GM12878 (cell line): ENCODE data around the gene EDNRB. TPM values are rescaled to one million over a fixed set of nuclear protein-coding genes. Genes with fewer than 3 reads are reported as not detected.

Source experiments
- ATAC-seq: fragments of 200-7000 bp; cut with Tn5 transposase; 3 replicates; pipeline ENCODE4 v1.9.1; 2020; ENCODE audit warnings: mild to moderate bottlenecking, moderate library complexity
- BruUV-seq: library from RNA; stranded (reverse); fragments of 400-500 nt; replicated peaks from 2 replicates; lab custom pipeline; 2021; lab: Mats Ljungman, UMichigan
- CTCF ChIA-PET: fragments of 300-600 bp; sonication (Branson Sonifier 250); formaldehyde crosslinking; extraction: SDS; loops from one replicate; lab custom pipeline; 2021; ENCODE audit warnings: inconsistent platforms; lab: Yijun Ruan, JAX
- POLR2A ChIA-PET: fragments of 350-600 bp; formaldehyde crosslinking; extraction: SDS; loops from one replicate; lab custom pipeline; 2021; ENCODE audit warnings: inconsistent platforms; lab: Charles Lee
- RAD21 ChIA-PET: fragments of 300-600 bp; sonication (Branson Sonifier 250); formaldehyde crosslinking; loops from one replicate; lab custom pipeline; 2023; ENCODE audit warnings: antibody characterized with exemption; ENCODE audit not compliant: unreplicated experiment; lab: Charles Lee
- SMC1A ChIA-PET: fragments of 300-600 bp; sonication (Branson Sonifier 250); formaldehyde crosslinking; loops from one replicate; lab custom pipeline; 2023; ENCODE audit not compliant: unreplicated experiment, uncharacterized antibody; lab: Charles Lee
- DNase-seq: peaks from one replicate; pipeline ENCODE4 v3.0.0-alpha.2; 2011; ENCODE audit warnings: low read depth, low spot score
- FAIRE-seq: peaks from 3 replicates; lab custom pipeline; 2011; peaks lifted over from hg19 to GRCh38; lab: Jason Lieb, UNC
- H2AFZ ChIP-seq: 2 replicates; pipeline ENCODE4 v1.6.0; 2011; ENCODE audit warnings: low read depth, low read length, control low read depth; ENCODE audit not compliant: control insufficient read depth
- H3K27ac ChIP-seq: 2 replicates; pipeline ENCODE4 v1.5.1; 2011; ENCODE audit warnings: control low read depth; ENCODE audit not compliant: control insufficient read depth, insufficient read depth
- H3K27me3 ChIP-seq, 2 experiments: replicated peaks in 1 of 2; 2 replicates each; pipeline versions ENCODE4 v1.6.0 to v1.6.1; 2011; ENCODE audit warnings: low read length in 1 of 2; ENCODE audit not compliant: control insufficient read depth in 2 of 2, insufficient read depth in 2 of 2
- H3K36me3 ChIP-seq, 2 experiments: 2 replicates each; pipeline ENCODE4 v1.5.1; 2011; ENCODE audit warnings: low read length in 1 of 2; ENCODE audit not compliant: control insufficient read depth in 2 of 2, insufficient read depth in 2 of 2
- H3K4me1 ChIP-seq: 2 replicates; pipeline ENCODE4 v1.6.1; 2011; ENCODE audit warnings: mild to moderate bottlenecking, low read length, moderate library complexity, mixed read lengths; ENCODE audit not compliant: control insufficient read depth, insufficient read depth
- H3K4me2 ChIP-seq: 2 replicates; pipeline ENCODE4 v1.6.0; 2011; ENCODE audit warnings: control low read depth; ENCODE audit not compliant: control insufficient read depth, insufficient read depth
- H3K4me3 ChIP-seq: fragments of 200-600 bp; sonication (generic); 2 replicates; pipeline ENCODE4 v1.5.1; 2016
- H3K79me2 ChIP-seq: 2 replicates; pipeline ENCODE4 v1.6.0; 2011; ENCODE audit warnings: low read length; ENCODE audit not compliant: control insufficient read depth, insufficient read depth
- H3K9ac ChIP-seq: 2 replicates; pipeline ENCODE4 v1.8.0; 2011; ENCODE audit warnings: low read length, control low read depth, mixed read lengths; ENCODE audit not compliant: control insufficient read depth, insufficient read depth
- H3K9me3 ChIP-seq: replicated peaks from 3 replicates; pipeline ENCODE4 v1.5.1; 2011; ENCODE audit warnings: mild to moderate bottlenecking, low read length; ENCODE audit not compliant: control insufficient read depth, insufficient read depth
- H4K20me1 ChIP-seq: 2 replicates; pipeline ENCODE4 v1.6.0; 2011; ENCODE audit not compliant: control insufficient read depth, insufficient read depth
- CHD2 ChIP-seq: IDR thresholded peaks from 2 replicates; pipeline ENCODE4 v1.6.1; 2011; ENCODE audit warnings: low read depth, low read length, improper control_type of control experiment, borderline replicate concordance
- EED ChIP-seq: sonication (generic); IDR thresholded peaks from 2 replicates; pipeline ENCODE4 v1.6.1; 2016; ENCODE audit warnings: antibody characterized with exemption, low read depth
- EGR1 ChIP-seq, 2 experiments: IDR thresholded peaks; 1 replicate in 1 of 2; 2 replicates in 1 of 2; pipeline ENCODE4 v1.6.1; 2011 to 2012; ENCODE audit warnings: low read depth in 2 of 2, low read length in 2 of 2, borderline replicate concordance in 1 of 2, mild to moderate bottlenecking in 1 of 2, moderate library complexity in 1 of 2
- IKZF1 ChIP-seq: fragments of 450-650 bp; conservative IDR thresholded peaks from 2 replicates; pipeline ENCODE4 v1.6.1; 2017; ENCODE audit warnings: antibody characterized with exemption, mild to moderate bottlenecking
- LARP7 ChIP-seq: fragments of 450-650 bp; IDR thresholded peaks from 2 replicates; pipeline ENCODE4 v1.6.1; 2017; ENCODE audit warnings: mild to moderate bottlenecking
- YY1 ChIP-seq: IDR thresholded peaks from 2 replicates; pipeline ENCODE4 v1.6.1; 2011; ENCODE audit warnings: low read depth, mild to moderate bottlenecking, low read length
- WGBS: methylation state at CpG from one replicate; pipeline ENCODE4 v1.1.6; 2016; ENCODE audit warnings: low lambda C conversion rate; ENCODE audit not compliant: insufficient replicate concordance, insufficient coverage; ENCODE audit errors: missing lambda C conversion rate; 5-methylcytosine and 5-hydroxymethylcytosine counted together
- in situ Hi-C: fragments of 300-500 bp; cut with MboI; formaldehyde crosslinking; loops from 9 replicates; pipeline ENCODE4 v1.14.3; 2018; ENCODE audit warnings: mixed read lengths
- intact Hi-C: fragments of 100-400 bp; cut with micrococcal nuclease; formaldehyde crosslinking; loops from one replicate; pipeline ENCODE4 v1.14.2; 2022; ENCODE audit not compliant: unreplicated experiment
- polyA plus RNA-seq, 11 experiments: library from polyadenylated mRNA; depleted of rRNA in 4 of 11; unstranded in 6 of 11; stranded (reverse) in 5 of 11; fragments of >200 nt; fragmentation: Nextera tagmentation in 4 of 11; fragmentation: Illumina TruSeq in 1 of 11; extraction: Ambion mirVana in 4 of 11; extraction: Trizol in 1 of 11; gene quantifications; 1 replicate in 1 of 11; 2 replicates in 10 of 11; pipeline versions ENCODE4 v1.2.1 to v1.2.3, GENCODE V29; 2011 to 2016; ENCODE audit warnings: inconsistent platforms in 2 of 11, missing spikeins in 2 of 11, low read depth in 1 of 11
- total RNA-seq, 4 experiments: library from RNA; depleted of rRNA in 3 of 4; stranded (reverse); fragments of >200 nt in 3 of 4; fragmentation: Illumina TruSeq in 1 of 4; extraction: Trizol in 1 of 4; gene quantifications; 2 replicates each; pipeline versions ENCODE4 v1.2.1 to v1.2.3, GENCODE V29; 2013 to 2021
- TF ChIP-seq, protein P1 (sequence below): IDR thresholded peaks from 2 replicates; pipeline ENCODE4 v1.6.1; 2011; ENCODE audit warnings: borderline replicate concordance, low read depth, mild to moderate bottlenecking, moderate library complexity, low read length; ENCODE audit not compliant: insufficient read depth, poor library complexity, severe bottlenecking
- TF ChIP-seq, protein P2 (sequence below): fragments of 450-650 bp; conservative IDR thresholded peaks from 2 replicates; pipeline ENCODE4 v1.6.1; 2017; ENCODE audit warnings: mild to moderate bottlenecking, moderate library complexity
- TF ChIP-seq, protein P3 (sequence below): fragments of 450-650 bp; formaldehyde crosslinking; IDR thresholded peaks from 2 replicates; pipeline ENCODE4 v1.4.0; 2022; ENCODE audit warnings: mild to moderate bottlenecking, moderate library complexity

The EDNRB gene
- total and polyA plus RNA-seq, 10 of the 15 experiments (the other 5 are each of a cell fraction or from before 2014, with no cell fraction given): not detected

DNA sequence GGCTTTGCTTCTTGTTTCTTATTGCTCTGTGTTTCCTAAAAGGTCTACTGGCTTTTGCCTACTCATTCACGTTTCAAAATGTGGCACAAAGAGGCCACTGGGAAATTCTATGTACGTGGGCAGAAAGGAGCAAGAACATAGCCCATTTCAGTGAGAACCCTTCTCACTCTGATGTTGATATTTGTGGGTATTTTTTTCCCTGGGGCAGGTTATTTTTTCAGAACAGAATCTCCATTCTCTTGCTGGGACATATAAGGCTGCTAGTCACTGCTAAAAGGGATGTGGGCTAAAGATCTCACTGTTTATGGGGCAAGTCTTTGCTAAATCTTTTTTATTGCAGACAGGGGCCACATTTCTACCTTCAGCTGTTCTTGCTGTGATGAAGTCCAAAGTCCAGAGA, 27.1 kb downstream of the EDNRB start:
- TF ChIP-seq, protein P1, sequence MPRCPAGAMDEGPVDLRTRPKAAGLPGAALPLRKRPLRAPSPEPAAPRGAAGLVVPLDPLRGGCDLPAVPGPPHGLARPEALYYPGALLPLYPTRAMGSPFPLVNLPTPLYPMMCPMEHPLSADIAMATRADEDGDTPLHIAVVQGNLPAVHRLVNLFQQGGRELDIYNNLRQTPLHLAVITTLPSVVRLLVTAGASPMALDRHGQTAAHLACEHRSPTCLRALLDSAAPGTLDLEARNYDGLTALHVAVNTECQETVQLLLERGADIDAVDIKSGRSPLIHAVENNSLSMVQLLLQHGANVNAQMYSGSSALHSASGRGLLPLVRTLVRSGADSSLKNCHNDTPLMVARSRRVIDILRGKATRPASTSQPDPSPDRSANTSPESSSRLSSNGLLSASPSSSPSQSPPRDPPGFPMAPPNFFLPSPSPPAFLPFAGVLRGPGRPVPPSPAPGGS: no peak
- TF ChIP-seq LARP7 (no peak), IKZF1 (no peak), EED (no peak), EGR1 (IDR thresholded peaks at IDR 0.05; ENCODE audit: borderline replicate concordance in 1 of 2, low read depth in 2 of 2, low read length in 2 of 2) (no peak), CHD2 (no peak), YY1 (no peak)
- TF ChIP-seq, protein P2, sequence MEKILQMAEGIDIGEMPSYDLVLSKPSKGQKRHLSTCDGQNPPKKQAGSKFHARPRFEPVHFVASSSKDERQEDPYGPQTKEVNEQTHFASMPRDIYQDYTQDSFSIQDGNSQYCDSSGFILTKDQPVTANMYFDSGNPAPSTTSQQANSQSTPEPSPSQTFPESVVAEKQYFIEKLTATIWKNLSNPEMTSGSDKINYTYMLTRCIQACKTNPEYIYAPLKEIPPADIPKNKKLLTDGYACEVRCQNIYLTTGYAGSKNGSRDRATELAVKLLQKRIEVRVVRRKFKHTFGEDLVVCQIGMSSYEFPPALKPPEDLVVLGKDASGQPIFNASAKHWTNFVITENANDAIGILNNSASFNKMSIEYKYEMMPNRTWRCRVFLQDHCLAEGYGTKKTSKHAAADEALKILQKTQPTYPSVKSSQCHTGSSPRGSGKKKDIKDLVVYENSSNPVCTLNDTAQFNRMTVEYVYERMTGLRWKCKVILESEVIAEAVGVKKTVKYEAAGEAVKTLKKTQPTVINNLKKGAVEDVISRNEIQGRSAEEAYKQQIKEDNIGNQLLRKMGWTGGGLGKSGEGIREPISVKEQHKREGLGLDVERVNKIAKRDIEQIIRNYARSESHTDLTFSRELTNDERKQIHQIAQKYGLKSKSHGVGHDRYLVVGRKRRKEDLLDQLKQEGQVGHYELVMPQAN: no peak
- TF ChIP-seq, protein P3, sequence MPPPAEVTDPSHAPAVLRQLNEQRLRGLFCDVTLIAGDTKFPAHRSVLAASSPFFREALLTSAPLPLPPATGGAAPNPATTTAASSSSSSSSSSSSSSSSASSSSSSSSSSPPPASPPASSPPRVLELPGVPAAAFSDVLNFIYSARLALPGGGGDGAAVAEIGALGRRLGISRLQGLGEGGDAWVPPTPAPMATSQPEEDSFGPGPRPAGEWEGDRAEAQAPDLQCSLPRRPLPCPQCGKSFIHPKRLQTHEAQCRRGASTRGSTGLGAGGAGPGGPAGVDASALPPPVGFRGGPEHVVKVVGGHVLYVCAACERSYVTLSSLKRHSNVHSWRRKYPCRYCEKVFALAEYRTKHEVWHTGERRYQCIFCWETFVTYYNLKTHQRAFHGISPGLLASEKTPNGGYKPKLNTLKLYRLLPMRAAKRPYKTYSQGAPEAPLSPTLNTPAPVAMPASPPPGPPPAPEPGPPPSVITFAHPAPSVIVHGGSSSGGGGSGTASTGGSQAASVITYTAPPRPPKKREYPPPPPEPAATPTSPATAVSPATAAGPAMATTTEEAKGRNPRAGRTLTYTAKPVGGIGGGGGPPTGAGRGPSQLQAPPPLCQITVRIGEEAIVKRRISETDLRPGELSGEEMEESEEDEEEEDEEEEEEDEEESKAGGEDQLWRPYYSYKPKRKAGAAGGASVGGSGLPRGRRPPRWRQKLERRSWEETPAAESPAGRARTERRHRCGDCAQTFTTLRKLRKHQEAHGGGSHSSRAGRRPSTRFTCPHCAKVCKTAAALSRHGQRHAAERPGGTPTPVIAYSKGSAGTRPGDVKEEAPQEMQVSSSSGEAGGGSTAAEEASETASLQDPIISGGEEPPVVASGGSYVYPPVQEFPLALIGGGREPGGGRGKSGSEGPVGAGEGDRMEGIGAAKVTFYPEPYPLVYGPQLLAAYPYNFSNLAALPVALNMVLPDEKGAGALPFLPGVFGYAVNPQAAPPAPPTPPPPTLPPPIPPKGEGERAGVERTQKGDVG (CRISPR knock-in tag): no peak
- H3K27me3 ChIP-seq: no peaks in the 10 kb centered on the region
- no peak overlapping the region for H3K9ac ChIP-seq
- no peak overlapping the region for H2AFZ ChIP-seq
- H3K9me3 ChIP-seq: no peaks in the 10 kb centered on the region
- no peak; the same call in 2 of the 3 replicates for ATAC-seq
- no peaks in the 10 kb centered on the region for H3K4me1 ChIP-seq
- H3K79me2 ChIP-seq: no peaks in the 10 kb centered on the region
- intact Hi-C loops: no loop called here
- no peaks in the 10 kb centered on the region for H4K20me1 ChIP-seq
- in situ Hi-C loops: no loop called here
- no peak overlapping the region for H3K27ac ChIP-seq
- SMC1A ChIA-PET: interaction anchor here (1.1 kb wide), 1 partner anchor 12 kb away, joined by 4 read pairs; no protein-coding TSS in a partner anchor
- DNase-seq: no peak
- no peaks in the 10 kb centered on the region for H3K36me3 ChIP-seq
- FAIRE-seq: no peak
- H3K4me2 ChIP-seq: no peak overlapping the region
- no TSS peak for BruUV-seq
- POLR2A ChIA-PET: no interaction called here
- CTCF ChIA-PET: no interaction called here
- H3K4me3 ChIP-seq: no peak overlapping the region
- RAD21 ChIA-PET: no interaction called here
- WGBS: 0% methylated on average over 2 of the region's 2 CpGs
